Measurements from ENCODE around the gene MRPL43.
"Not testable (repeated sequence)": the region's sequence is repeated elsewhere in the genome, so short reads cannot be mapped to it uniquely, and the experiment has no call there.

The MRPL43 gene

GRCh38 chr10:100986952-100987684 is at the start of gene MRPL43, which contains the start of gene TWNK:
MRPL43 (minus strand) TSS chr10:100987497; CDS start chr10:100987443, 54 bp downstream.
TWNK (plus strand) TSS chr10:100987543; CDS start chr10:100988211, 668 bp downstream.
- peak; percentile 85 to 90 for DNase-seq

GRCh38 chr10:101036726-101037125 is 49.4 kb upstream of the MRPL43 start:
- no peak for DNase-seq

GRCh38 chr10:101035916-101036702 is 48.8 kb upstream of the MRPL43 start:
- DNase-seq: no peak

GRCh38 chr10:101035314-101035713 is 48.0 kb upstream of the MRPL43 start:
- DNase-seq: no peak

- DNase-seq: not testable (repeated sequence)
Observed at GRCh38 chr10:101034404-101034803, 47.1 kb upstream of the MRPL43 start.

GRCh38 chr10:101033276-101033675 is 46.0 kb upstream of the MRPL43 start:
- no peak for DNase-seq

- peak; percentile 64 to 71 for DNase-seq
Observed at GRCh38 chr10:101032637-101033224, 45.4 kb upstream of the MRPL43 start.

GRCh38 chr10:101031796-101032636 is 44.7 kb upstream of the MRPL43 start:
- peak; percentile 73 to 77 for DNase-seq

- DNase-seq: peak; percentile 98
Observed at GRCh38 chr10:101031128-101031795, 44.0 kb upstream of the MRPL43 start, which contains the start of the genes PDZD7 and SFXN3. PDZD7 (minus strand) TSS chr10:101031129; CDS start chr10:101030219, 910 bp downstream. SFXN3 (plus strand) TSS chr10:101031234; CDS start chr10:101034695, 3,461 bp downstream.

- no peak for DNase-seq
Observed at GRCh38 chr10:101030496-101031127, 43.3 kb upstream of the MRPL43 start.

GRCh38 chr10:101029520-101030295 is 42.4 kb upstream of the MRPL43 start:
- no peak for DNase-seq

GRCh38 chr10:101028446-101029337 is 41.4 kb upstream of the MRPL43 start:
- DNase-seq: no peak

GRCh38 chr10:101027106-101027720 is 39.9 kb upstream of the MRPL43 start:
- DNase-seq: no peak

- no peak for DNase-seq
Observed at GRCh38 chr10:101022967-101023705, 35.8 kb upstream of the MRPL43 start.

GRCh38 chr10:101021692-101022251 is 34.5 kb upstream of the MRPL43 start:
- no peak for DNase-seq

GRCh38 chr10:101021239-101021638 is 33.9 kb upstream of the MRPL43 start:
- no peak for DNase-seq

- DNase-seq: no peak
Observed at GRCh38 chr10:101020427-101021075, 33.3 kb upstream of the MRPL43 start.

GRCh38 chr10:101019440-101019703 is 32.1 kb upstream of the MRPL43 start:
- no peak for DNase-seq

Data from activated CD4-positive, alpha-beta T cell treated with anti-CD3 and anti-CD28 coated beads, Interleukin-2, amount 50 U/mL, for 48 hours (primary cell).